K562 (cell line): ENCODE results near the gene ENTPD3. TPM values are rescaled to one million over a fixed set of nuclear protein-coding genes. Genes with fewer than 3 reads are reported as not detected.

Experiments
- AFF1 ChIP-seq, 2 experiments: fragments of 450-650 bp; IDR thresholded peaks; 2 replicates each; pipeline ENCODE4 v1.6.1; 2018; ENCODE audit warnings: mild to moderate bottlenecking in 2 of 2, low read depth in 1 of 2; ENCODE audit not compliant: partially characterized antibody in 2 of 2
- ARNT ChIP-seq, 2 experiments: fragments of 450-650 bp; IDR thresholded peaks; 2 replicates each; pipeline ENCODE4 v1.6.1; 2016; ENCODE audit warnings: mild to moderate bottlenecking in 1 of 2
- BRD9 ChIP-seq: fragments of 450-650 bp; IDR thresholded peaks from 2 replicates; pipeline ENCODE4 v1.6.1; 2018; ENCODE audit warnings: low read depth; ENCODE audit not compliant: partially characterized antibody
- CHCHD3 ChIP-seq: fragments of 250-450 bp; sonication (Bioruptor Pico); IDR thresholded peaks from 2 replicates; pipeline ENCODE4 v2.1.2; 2022; ENCODE audit warnings: mild to moderate bottlenecking
- CHD4 ChIP-seq: fragments of 200-600 bp; sonication (generic); IDR thresholded peaks from 3 replicates; pipeline ENCODE4 v1.6.1; 2012; ENCODE audit warnings: low read depth, mild to moderate bottlenecking, mixed read lengths, low read length, inconsistent platforms; ENCODE audit not compliant: insufficient read depth, insufficient replicate concordance, poor library complexity, severe bottlenecking
- ESRRA ChIP-seq: fragments of 450-650 bp; IDR thresholded peaks from 2 replicates; pipeline ENCODE4 v1.6.1; 2014; ENCODE audit warnings: low read depth, mild to moderate bottlenecking, moderate library complexity, borderline replicate concordance
- FUS ChIP-seq: fragments of 200-400 bp; formaldehyde crosslinking; optimal IDR thresholded peaks from 2 replicates; pipeline ENCODE3; 2017; ENCODE audit warnings: low read depth, low read length
- KAT8 ChIP-seq: fragments of 450-650 bp; IDR thresholded peaks from 2 replicates; pipeline ENCODE4 v1.6.1; 2016; ENCODE audit warnings: low read depth, mild to moderate bottlenecking
- KDM4B ChIP-seq, 2 experiments: fragments of 450-650 bp in 1 of 2; sonication (generic) in 1 of 2; IDR thresholded peaks; 2 replicates each; pipeline ENCODE4 v1.6.1; 2016 to 2017; ENCODE audit warnings: borderline replicate concordance in 2 of 2, antibody characterized with exemption in 1 of 2, low read depth in 1 of 2, mild to moderate bottlenecking in 1 of 2
- L3MBTL2 ChIP-seq: fragments of 450-650 bp; IDR thresholded peaks from 2 replicates; pipeline ENCODE4 v1.6.1; 2016; ENCODE audit warnings: mild to moderate bottlenecking, moderate library complexity
- NFE2L1 ChIP-seq: fragments of 450-650 bp; IDR thresholded peaks from 2 replicates; pipeline ENCODE4 v1.6.1; 2016; ENCODE audit warnings: missing genetic modification characterization, low read depth, mild to moderate bottlenecking, missing compliant biosample characterization, moderate library complexity, borderline replicate concordance
- PCBP1 ChIP-seq: fragments of 200-400 bp; formaldehyde crosslinking; IDR thresholded peaks from 2 replicates; pipeline ENCODE4 v1.6.1; 2018; ENCODE audit warnings: mild to moderate bottlenecking, low read depth, low read length; ENCODE audit not compliant: poor library complexity, severe bottlenecking
- PKNOX1 ChIP-seq: fragments of 450-650 bp; IDR thresholded peaks from 2 replicates; pipeline ENCODE4 v1.6.1; 2016
- PML ChIP-seq: IDR thresholded peaks from 2 replicates; pipeline ENCODE4 v1.6.1; 2012; ENCODE audit warnings: low read length, inconsistent platforms
- RBM15 ChIP-seq: fragments of 200-400 bp; formaldehyde crosslinking; IDR thresholded peaks from 2 replicates; pipeline ENCODE4 v1.6.1; 2018; ENCODE audit warnings: mild to moderate bottlenecking, low read length, moderate library complexity; ENCODE audit not compliant: insufficient read depth
- RBM22 ChIP-seq: fragments of 200-400 bp; formaldehyde crosslinking; IDR thresholded peaks from 2 replicates; pipeline ENCODE4 v1.6.1; 2018; ENCODE audit warnings: low read length, low read depth; ENCODE audit not compliant: poor library complexity, severe bottlenecking
- U2AF2 ChIP-seq: fragments of 200-400 bp; formaldehyde crosslinking; optimal IDR thresholded peaks from 2 replicates; pipeline ENCODE3; 2017; ENCODE audit warnings: low read depth, mild to moderate bottlenecking, low read length
- ZBTB17 ChIP-seq: fragments of 450-650 bp; formaldehyde crosslinking; IDR thresholded peaks from 2 replicates; pipeline ENCODE4 v1.4.0; 2020; ENCODE audit warnings: mild to moderate bottlenecking
- ZNF12 ChIP-seq: sonication (generic); formaldehyde crosslinking; IDR thresholded peaks from 2 replicates; pipeline ENCODE4 v1.4.0; 2020; ENCODE audit warnings: mild to moderate bottlenecking, missing genetic modification reagents
- ZNF140 ChIP-seq: fragments of 250-450 bp; sonication (Bioruptor Pico); IDR thresholded peaks from 2 replicates; pipeline ENCODE4 v1.8.0; 2021; ENCODE audit warnings: moderate library complexity, mild to moderate bottlenecking, inconsistent platforms
- ZNF584 ChIP-seq: fragments of 200-800 bp; sonication (Bioruptor generic); IDR thresholded peaks from 2 replicates; pipeline ENCODE4 v1.6.1; 2016; ENCODE audit warnings: low read depth, mild to moderate bottlenecking, missing genetic modification characterization, missing compliant biosample characterization
- polyA plus RNA-seq, 8 experiments: library from polyadenylated mRNA; depleted of rRNA in 4 of 8; stranded (reverse) in 5 of 8; unstranded in 3 of 8; fragments of >200 nt; fragmentation: Nextera tagmentation in 2 of 8; fragmentation: Illumina TruSeq in 1 of 8; extraction: Ambion mirVana in 2 of 8; extraction: Trizol in 1 of 8; gene quantifications; 2 replicates each; pipeline versions ENCODE4 v1.2.1 to v1.2.3, GENCODE V29; 2011 to 2014; ENCODE audit warnings: inconsistent platforms in 1 of 8, missing spikeins in 1 of 8
- total RNA-seq, 7 experiments: library from RNA; depleted of rRNA in 6 of 7; stranded (reverse); fragments of >200 nt in 6 of 7; fragmentation: Illumina TruSeq in 2 of 7; extraction: Trizol in 2 of 7; gene quantifications; 2 replicates each; pipeline versions ENCODE4 v1.2.1 to v1.2.3, GENCODE V29; 2011 to 2021; ENCODE audit warnings: low replicate concordance in 1 of 7

Gene ENTPD3
- total and polyA plus RNA-seq, 9 of the 15 experiments (the other 6 are each of a cell fraction or from before 2014, with no cell fraction given) = 0.23 to 2.1 (median 0.58) TPM

DNA sequence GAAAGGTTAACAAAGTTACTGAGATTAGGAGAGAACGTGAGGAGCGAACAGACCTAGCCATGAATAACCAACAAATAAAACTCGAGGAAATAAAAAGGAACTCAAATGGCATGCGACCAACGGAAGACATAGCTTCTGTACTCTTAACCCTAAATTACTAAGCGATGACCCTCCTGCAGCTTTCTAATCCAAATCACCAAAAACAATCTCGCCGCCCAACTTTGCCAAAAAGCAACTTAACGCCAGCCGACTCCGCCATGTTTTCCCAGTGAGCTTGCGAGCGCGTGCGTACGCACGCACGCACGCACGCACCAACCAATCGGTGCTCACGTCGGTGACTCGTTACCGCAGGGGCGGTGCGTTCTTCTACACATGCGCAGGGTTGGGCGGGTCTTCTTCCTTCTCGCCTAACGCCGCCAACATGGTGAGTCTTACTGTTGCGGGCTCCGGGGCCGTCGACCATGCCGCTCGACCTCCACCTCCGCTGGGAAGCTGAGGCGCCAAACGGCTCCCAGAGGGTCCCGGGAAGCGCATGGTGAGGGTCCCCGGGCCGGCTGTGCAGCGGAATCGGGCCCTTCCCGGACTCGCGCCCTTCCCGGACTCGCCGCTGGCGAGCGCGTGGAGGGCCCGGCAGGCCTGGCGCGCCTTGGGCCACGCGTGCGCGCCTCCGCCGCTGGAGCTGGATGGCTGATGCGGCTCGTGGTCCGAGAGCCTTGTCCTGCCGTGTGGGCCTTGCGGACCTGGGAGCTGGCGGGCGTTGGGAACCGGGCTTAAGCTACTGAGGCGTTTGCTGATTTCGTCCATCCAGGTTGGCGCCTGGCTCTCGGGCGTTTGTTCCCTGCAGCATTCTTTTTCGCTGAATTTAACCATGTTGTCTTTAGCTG lies 70.2 kb downstream of the ENTPD3 start, which contains the start of gene RPL14 (continued):
- TF ChIP-seq ARNT (IDR thresholded peaks at IDR 0.05) = peak in 1 of 2 experiments; percentile 70; a peak in 2 of 4 replicates
- 0 out of 2 replicates have a peak, but pooled peaks have one; percentile 69 for TF ChIP-seq ESRRA
- peak; percentile 95 for TF ChIP-seq L3MBTL2
- TF ChIP-seq ZNF12 (CRISPR knock-in tag) = peak; percentile 91
- TF ChIP-seq ZBTB17 = peak; percentile 72; the same call in 1 of the 2 replicates
- no peak for TF ChIP-seq CHD4
- TF ChIP-seq PKNOX1 = peak; percentile 51
- peak; percentile 32 to 80 for TF ChIP-seq AFF1 (IDR thresholded peaks at IDR 0.05; ENCODE audit: low read depth in 1 of 2, partially characterized antibody in 2 of 2)
- TF ChIP-seq U2AF2 = no peak
- no peak for TF ChIP-seq ZNF584 (CRISPR knock-in tag)
- peak; percentile 96 for TF ChIP-seq BRD9
- no peak for TF ChIP-seq RBM15
- TF ChIP-seq FUS = peak; percentile 70
- TF ChIP-seq PCBP1 = peak; percentile 92
- TF ChIP-seq KAT8 = no peak
- TF ChIP-seq PML = peak; percentile 90
- TF ChIP-seq RBM22 = peak; percentile 93
- TF ChIP-seq CHCHD3 (CRISPR knock-in tag) = no peak
- no peak for TF ChIP-seq ZNF140 (CRISPR knock-in tag)
- peak in 1 of 2 experiments; percentile 81; a peak in 2 of 4 replicates for TF ChIP-seq KDM4B (IDR thresholded peaks at IDR 0.05; ENCODE audit: borderline replicate concordance in 2 of 2, low read depth in 1 of 2)
- no peak for TF ChIP-seq NFE2L1 (tag)
